Measurements from ENCODE around the gene DRAXIN.

GRCh38 chr1:11678442-11678841 lies 13.1 kb upstream of the DRAXIN start:
- TF ChIP-seq CTCF (IDR thresholded peaks at IDR 0.05; ENCODE audit: insufficient read depth, low read depth, low read length) (no peak), EZH2 (IDR thresholded peaks at IDR 0.05; ENCODE audit: insufficient read depth, low read length) (no peak)
